ENCODE results near the gene GLP1R.
"Not testable (repeated sequence)": the region's sequence is repeated elsewhere in the genome, so short reads cannot be mapped to it uniquely, and the experiment has no call there.

Gene GLP1R

GRCh38 chr6:39128106-39128505 lies 79.5 kb downstream of the GLP1R start:
- DNase-seq (ENCODE audit: low read depth): peak; percentile 3

GRCh38 chr6:39128832-39129231 lies 80.3 kb downstream of the GLP1R start:
- no peak for DNase-seq (ENCODE audit: low read depth)

- no peak for DNase-seq (ENCODE audit: low read depth)
These were observed 82.1 kb downstream of the GLP1R start for GRCh38 chr6:39130691-39131090.

- not testable (repeated sequence) for DNase-seq (ENCODE audit: low read depth)
These were observed 86.2 kb downstream of the GLP1R start for GRCh38 chr6:39134761-39135160.

- DNase-seq (ENCODE audit: low read depth): not testable (repeated sequence)
These were observed 87.6 kb downstream of the GLP1R start for GRCh38 chr6:39136207-39136606.

GRCh38 chr6:39137245-39137644 lies 88.7 kb downstream of the GLP1R start:
- DNase-seq (ENCODE audit: low read depth): no peak

Data from fibroblast of gingiva (primary cell).